ENCODE measurements around the gene PARVG. TPM values are rescaled to one million over a fixed set of nuclear protein-coding genes. Genes with fewer than 3 reads are reported as not detected.

Gene PARVG
- total RNA-seq, 1 experiment from 2014 or later, result 13.9 TPM

DNA sequence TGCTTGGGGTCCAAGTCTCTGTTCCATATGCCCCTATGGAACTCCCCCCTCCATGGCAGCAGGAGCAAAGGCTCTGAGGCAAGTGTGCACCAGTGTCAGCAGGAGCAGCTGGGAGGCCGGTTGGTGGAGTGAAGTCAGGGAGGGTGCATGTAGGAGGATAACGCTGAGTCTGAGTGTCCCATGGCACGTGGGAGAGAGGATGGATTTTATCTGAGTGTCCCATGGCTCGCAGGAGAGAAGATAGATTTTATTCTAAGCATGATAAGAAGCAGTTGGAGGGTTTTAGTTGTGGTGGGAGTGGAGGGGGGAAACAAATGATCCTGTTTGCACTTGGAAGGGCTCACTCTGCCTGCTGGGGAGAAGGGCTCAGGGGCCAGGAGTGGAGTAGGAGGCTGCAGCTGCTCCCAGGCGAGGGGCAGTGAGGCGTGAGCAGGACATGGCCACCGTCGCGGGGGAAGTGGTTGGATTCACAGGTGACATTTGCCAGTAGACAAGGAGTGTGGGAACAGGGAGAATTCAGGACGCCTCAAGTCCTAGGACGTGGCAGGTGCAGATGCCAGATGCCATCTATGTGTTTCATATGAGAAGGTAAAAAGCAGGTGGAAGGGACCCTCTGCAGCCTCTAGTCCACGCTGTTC, 33.6 kb upstream of the PARVG start:
- intact Hi-C loops (cut with micrococcal nuclease; ENCODE audit: unreplicated experiment), result no loop called here
- no peaks in the 10 kb centered on the region for H3K9me3 ChIP-seq (ENCODE audit: low read depth, low read length, poor library complexity, severe bottlenecking)
- CTCF ChIA-PET, result no interaction called here

DNA sequence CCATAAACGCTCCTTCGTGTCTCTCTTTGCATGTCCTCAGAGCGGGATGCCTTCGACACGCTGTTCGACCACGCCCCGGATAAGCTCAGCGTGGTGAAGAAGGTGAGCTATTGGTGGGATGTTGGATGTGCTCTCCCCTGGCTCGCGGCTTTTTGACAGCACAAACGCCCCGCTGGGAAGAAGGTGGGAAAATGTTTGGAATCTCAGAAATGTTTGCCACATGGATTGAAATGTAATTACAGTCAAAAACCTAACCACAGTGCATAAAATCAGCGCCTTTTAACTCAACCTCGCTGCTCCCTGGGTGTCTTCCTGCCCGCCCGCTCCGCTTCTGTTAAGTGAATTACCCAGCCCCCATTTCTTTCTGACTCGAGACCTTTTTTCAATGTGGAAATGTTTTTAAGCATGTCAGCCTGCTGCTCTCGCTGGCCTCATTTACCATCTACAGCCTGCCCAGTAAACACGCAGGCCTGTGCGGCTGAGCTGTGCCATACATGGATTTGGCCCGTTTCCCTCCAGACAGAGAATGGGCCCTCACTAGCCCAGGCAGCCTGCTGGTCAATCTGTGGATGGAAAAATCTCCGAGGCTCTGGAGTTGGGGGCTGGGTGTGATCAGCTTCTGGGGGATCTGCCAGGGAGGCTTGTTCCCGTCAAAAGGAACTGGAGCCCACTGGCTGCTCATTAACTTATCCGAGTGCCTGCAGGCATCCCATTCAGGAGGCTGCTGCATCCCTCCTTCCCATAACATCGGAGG, 32.7 kb upstream of the PARVG start:
- intact Hi-C loops (cut with micrococcal nuclease; ENCODE audit: unreplicated experiment), result no loop called here
- H3K4me1 ChIP-seq (ENCODE audit: insufficient read depth, low read length, poor library complexity, severe bottlenecking), result peaks cover 40% of the 10 kb centered on the region
- DNase-seq (ENCODE audit: low spot score), result peak; percentile 89

More for the DNA sequence above, 33.6 kb upstream of the PARVG start:
- TF ChIP-seq CTCF (conservative IDR thresholded peaks at IDR 0.05; ENCODE audit: low read depth, low read length), result no peak
- DNase-seq (ENCODE audit: low spot score), result no peak
- Histone ChIP-seq H3K4me1 (ENCODE audit: insufficient read depth, low read length, poor library complexity, severe bottlenecking) (peaks cover 40% of the 10 kb centered on the region), H3K4me3 (ENCODE audit: low read depth, low read length, poor library complexity, severe bottlenecking) (no peak overlapping the region), H3K27me3 (replicated peaks; ENCODE audit: insufficient read depth, low read depth, low read length, poor library complexity) (no peaks in the 10 kb centered on the region), H3K27ac (ENCODE audit: low read depth, low read length, poor library complexity, severe bottlenecking) (no peak overlapping the region), H3K36me3 (ENCODE audit: insufficient read depth, low read length, poor library complexity, severe bottlenecking) (no peaks in the 10 kb centered on the region)
- POLR2A ChIA-PET (ENCODE audit: low non-redundant PET), result no interaction called here
- no TSS peak for BruUV-seq (replicated peaks)

DNA sequence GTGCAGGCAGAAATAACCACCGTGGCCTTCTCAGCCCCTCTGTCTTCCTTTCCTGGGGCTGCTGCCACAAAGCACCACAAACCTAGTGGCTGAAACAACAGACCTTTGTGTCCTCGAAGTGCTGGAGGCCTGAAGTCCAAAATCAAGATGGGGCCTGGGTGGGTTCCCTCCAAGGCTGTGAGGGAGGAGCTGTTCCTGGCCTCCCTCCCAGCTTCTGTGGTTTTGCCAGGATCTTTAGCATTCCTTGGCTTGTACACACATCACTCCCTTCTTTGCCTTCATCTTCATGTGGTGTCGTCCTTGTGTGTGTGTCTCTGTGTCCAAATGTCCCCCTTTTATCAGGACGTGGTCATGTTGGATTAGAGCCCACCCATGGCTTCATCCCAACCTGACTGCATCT, 29.0 kb upstream of the PARVG start:
- no peaks in the 10 kb centered on the region for H3K9me3 ChIP-seq (ENCODE audit: low read depth, low read length, poor library complexity, severe bottlenecking)
- H3K27ac ChIP-seq (ENCODE audit: low read depth, low read length, poor library complexity, severe bottlenecking), result no peak overlapping the region
- peak; percentile 31 for DNase-seq (ENCODE audit: low spot score)
- H3K4me3 ChIP-seq (ENCODE audit: low read depth, low read length, poor library complexity, severe bottlenecking), result no peak overlapping the region
- H3K27me3 ChIP-seq (replicated peaks; ENCODE audit: insufficient read depth, low read depth, low read length, poor library complexity), result no peaks in the 10 kb centered on the region
- BruUV-seq (replicated peaks), result no TSS peak
- peaks cover 27% of the 10 kb centered on the region for H3K4me1 ChIP-seq (ENCODE audit: insufficient read depth, low read length, poor library complexity, severe bottlenecking)
- ChIA-PET POLR2A (ENCODE audit: low non-redundant PET) (no interaction called here), CTCF (interaction anchor here (0.6 kb wide), 1 partner anchor 339 kb away, joined by 3 read pairs; no protein-coding TSS in a partner anchor)
- TF ChIP-seq EZH2 (IDR thresholded peaks at IDR 0.05; ENCODE audit: borderline replicate concordance, low read depth, low read length, poor library complexity, severe bottlenecking) (no peak), CTCF (conservative IDR thresholded peaks at IDR 0.05; ENCODE audit: low read depth, low read length) (no peak)
- no peaks in the 10 kb centered on the region for H3K36me3 ChIP-seq (ENCODE audit: insufficient read depth, low read length, poor library complexity, severe bottlenecking)
- intact Hi-C loops (cut with micrococcal nuclease; ENCODE audit: unreplicated experiment), result no loop called here

More for the DNA sequence above, 32.7 kb upstream of the PARVG start:
- CTCF ChIA-PET, result no interaction called here
- POLR2A ChIA-PET (ENCODE audit: low non-redundant PET), result no interaction called here
- Histone ChIP-seq H3K36me3 (ENCODE audit: insufficient read depth, low read length, poor library complexity, severe bottlenecking) (no peaks in the 10 kb centered on the region), H3K4me3 (ENCODE audit: low read depth, low read length, poor library complexity, severe bottlenecking) (no peak overlapping the region), H3K9me3 (ENCODE audit: low read depth, low read length, poor library complexity, severe bottlenecking) (no peaks in the 10 kb centered on the region), H3K27me3 (replicated peaks; ENCODE audit: insufficient read depth, low read depth, low read length, poor library complexity) (no peaks in the 10 kb centered on the region), H3K27ac (ENCODE audit: low read depth, low read length, poor library complexity, severe bottlenecking) (peak overlapping the region; percentile 57)
- no peak for TF ChIP-seq EZH2 (IDR thresholded peaks at IDR 0.05; ENCODE audit: borderline replicate concordance, low read depth, low read length, poor library complexity, severe bottlenecking)
- TF ChIP-seq CTCF (conservative IDR thresholded peaks at IDR 0.05; ENCODE audit: low read depth, low read length), result no peak
- BruUV-seq (replicated peaks), result no TSS peak

Data from A673 (cell line).